Right atrium auricular region (tissue), 2 donors: ENCODE data around the gene C11orf42. TPM values are rescaled to one million over a fixed set of nuclear protein-coding genes. Genes with fewer than 3 reads are reported as not detected.
A peak's percentile ranks its signal among the peaks of the same experiment; 100 is the strongest.

Experiments
- DNase-seq: peaks from one replicate; pipeline ENCODE4 v3.0.0-alpha.2; 2019; ENCODE audit warnings: low spot score
- H3K27ac ChIP-seq, 2 donors: fragments of 200-600 bp; sonication (generic); 1 replicate in 1 of 2; 2 replicates in 1 of 2; pipeline ENCODE4 v1.5.1; 2016 to 2019
- H3K27me3 ChIP-seq, 2 donors: fragments of 200-600 bp; sonication (generic); one replicate each; pipeline versions ENCODE4 v1.5.1 to v1.6.0; 2017 to 2019
- H3K36me3 ChIP-seq: fragments of 200-600 bp; sonication (generic); one replicate; pipeline ENCODE4 v1.5.1; 2016
- H3K4me1 ChIP-seq, 2 donors: fragments of 200-600 bp; sonication (generic); one replicate each; pipeline versions ENCODE4 v1.5.1 to v1.6.0; 2017 to 2019
- H3K4me3 ChIP-seq, 2 donors: fragments of 200-600 bp; sonication (generic); 1 replicate in 1 of 2; 2 replicates in 1 of 2; pipeline ENCODE4 v1.5.1; 2017 to 2019; ENCODE audit warnings: mild to moderate bottlenecking in 1 of 2, moderate library complexity in 1 of 2
- H3K9me3 ChIP-seq, 2 donors: fragments of 200-600 bp; sonication (generic); one replicate each; pipeline ENCODE4 v1.5.1; 2019
- CTCF ChIP-seq, 2 donors: fragments of 200-600 bp; sonication (generic); IDR thresholded peaks; one replicate each; pipeline ENCODE4 v1.5.1; 2019; ENCODE audit warnings: antibody characterized with exemption in 2 of 2
- total RNA-seq, 2 donors: library from RNA; depleted of rRNA; stranded (reverse); fragments of >200 nt; gene quantifications; one replicate each; pipeline ENCODE4 v1.1.0, GENCODE V29; 2016

Gene C11orf42
- total RNA-seq, 2 donors from 2014 or later: not detected

- no peak for DNase-seq
- Histone ChIP-seq H3K4me3 (no peak overlapping the region), H3K27ac (no peak overlapping the region)
Observed at GRCh38 chr11:6224421-6224820, 19.1 kb downstream of the C11orf42 start.

GRCh38 chr11:6225024-6225423 lies 19.7 kb downstream of the C11orf42 start:
- H3K27me3 ChIP-seq: no peaks in the 10 kb centered on the region
- no peak for TF ChIP-seq CTCF (IDR thresholded peaks at IDR 0.05)

More at GRCh38 chr11:6224421-6224820, 19.1 kb downstream of the C11orf42 start:
- Histone ChIP-seq H3K9me3 (no peaks in the 10 kb centered on the region), H3K36me3 (peaks cover 40% of the 10 kb centered on the region), H3K4me1 (peaks cover 0 to 16% of the 10 kb centered on the region in 2 donors), H3K27me3 (no peaks in the 10 kb centered on the region)
- TF ChIP-seq CTCF (IDR thresholded peaks at IDR 0.05): no peak

GRCh38 chr11:6225896-6226295 lies 20.5 kb downstream of the C11orf42 start:
- H3K27ac ChIP-seq: peak overlapping the region in 1 of 2 donors; percentile 35
- DNase-seq: no peak

More at GRCh38 chr11:6225024-6225423, 19.7 kb downstream of the C11orf42 start:
- Histone ChIP-seq H3K36me3 (peaks cover 36% of the 10 kb centered on the region), H3K4me3 (no peak overlapping the region), H3K4me1 (peaks cover 0 to 18% of the 10 kb centered on the region in 2 donors), H3K9me3 (no peaks in the 10 kb centered on the region), H3K27ac (peak overlapping the region in 1 of 2 donors; percentile 35)
- DNase-seq: no peak

GRCh38 chr11:6228520-6228919 lies 23.2 kb downstream of the C11orf42 start:
- no peak overlapping the region for H3K4me3 ChIP-seq
- H3K9me3 ChIP-seq: no peaks in the 10 kb centered on the region
- no peak for DNase-seq
- no peaks in the 10 kb centered on the region for H3K27me3 ChIP-seq
- peaks cover 0 to 27% of the 10 kb centered on the region in 2 donors for H3K4me1 ChIP-seq
- peaks cover 10% of the 10 kb centered on the region for H3K36me3 ChIP-seq
- TF ChIP-seq CTCF (IDR thresholded peaks at IDR 0.05): no peak
- no peak overlapping the region for H3K27ac ChIP-seq

More at GRCh38 chr11:6225896-6226295, 20.5 kb downstream of the C11orf42 start:
- no peaks in the 10 kb centered on the region for H3K27me3 ChIP-seq
- peaks cover 33% of the 10 kb centered on the region for H3K36me3 ChIP-seq
- H3K4me1 ChIP-seq: peaks cover 0 to 20% of the 10 kb centered on the region in 2 donors
- no peak for TF ChIP-seq CTCF (IDR thresholded peaks at IDR 0.05)
- H3K9me3 ChIP-seq: no peaks in the 10 kb centered on the region
- no peak overlapping the region for H3K4me3 ChIP-seq

GRCh38 chr11:6229911-6230310 lies 24.6 kb downstream of the C11orf42 start:
- DNase-seq: no peak
- Histone ChIP-seq H3K9me3 (no peaks in the 10 kb centered on the region), H3K4me1 (peaks cover 0 to 27% of the 10 kb centered on the region in 2 donors), H3K27ac (no peak overlapping the region), H3K36me3 (no peaks in the 10 kb centered on the region), H3K27me3 (no peaks in the 10 kb centered on the region), H3K4me3 (no peak overlapping the region)
- no peak for TF ChIP-seq CTCF (IDR thresholded peaks at IDR 0.05)

- no peak for TF ChIP-seq CTCF (IDR thresholded peaks at IDR 0.05)
- Histone ChIP-seq H3K27ac (no peak overlapping the region), H3K27me3 (no peaks in the 10 kb centered on the region), H3K36me3 (no peaks in the 10 kb centered on the region), H3K4me1 (peaks cover 0 to 18% of the 10 kb centered on the region in 2 donors), H3K4me3 (no peak overlapping the region), H3K9me3 (no peaks in the 10 kb centered on the region)
- no peak for DNase-seq
Observed at GRCh38 chr11:6232899-6233298, 27.5 kb downstream of the C11orf42 start.
